HG03558 (cell line): ENCODE results near the gene SERPINE2.

Source experiments
- ATAC-seq: cut with Tn5 transposase; IDR thresholded peaks from one replicate; pipeline ENCODE4 v1.9.1; 2021; ENCODE audit warnings: moderate number of reproducible peaks; ENCODE audit not compliant: unreplicated experiment; ENCODE audit errors: extremely low read depth

SERPINE2 gene

GRCh38 chr2:224055101-224055500 lies 16.0 kb upstream of the SERPINE2 start:
- no peak for ATAC-seq

- no peak for ATAC-seq
These were observed 7.7 kb upstream of the SERPINE2 start for GRCh38 chr2:224046752-224047151.

DNA sequence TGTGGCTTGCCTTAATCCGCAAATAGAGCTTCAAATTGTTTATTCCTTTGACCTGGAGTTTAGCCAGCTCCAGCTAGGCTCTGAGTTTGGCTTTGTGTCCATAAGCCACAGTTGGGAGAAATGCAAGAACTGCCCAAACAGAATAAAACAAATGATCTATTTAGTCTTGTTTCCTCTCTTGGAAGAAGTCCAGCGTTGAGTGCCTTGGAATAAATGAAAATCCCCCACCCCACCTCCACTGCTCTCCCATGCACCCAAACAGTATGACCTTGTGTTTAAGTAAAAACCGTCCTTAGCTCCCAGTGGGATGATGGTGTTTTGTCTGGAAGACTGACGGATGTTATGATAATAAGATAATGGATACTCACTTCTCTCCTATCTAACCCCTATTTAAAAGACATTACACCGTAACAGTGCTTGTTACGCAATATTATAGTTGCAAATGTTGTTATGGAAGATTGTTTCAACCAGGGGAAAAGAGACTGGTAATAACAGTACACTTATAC lies 3.2 kb upstream of the SERPINE2 start:
- ATAC-seq, result no peak

DNA sequence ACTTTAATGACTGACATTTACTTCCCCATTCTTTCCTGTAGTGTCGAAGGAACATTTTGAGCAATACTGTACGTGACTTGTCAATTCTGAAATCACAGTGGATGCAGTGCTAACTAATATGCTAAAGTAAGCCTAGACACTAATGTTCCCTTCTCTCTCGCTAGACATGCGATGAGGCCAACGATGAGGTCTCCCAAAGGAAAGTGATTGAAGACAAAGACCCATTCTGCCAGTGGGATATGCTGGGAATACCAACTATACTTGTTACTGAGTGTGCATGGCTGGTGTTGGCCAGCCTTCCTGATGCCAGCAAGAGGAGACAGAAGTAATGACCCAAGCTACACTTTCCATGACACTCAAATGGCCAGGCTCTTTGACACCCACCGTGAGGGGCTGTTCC lies 2.5 kb upstream of the SERPINE2 start:
- no peak for ATAC-seq

DNA sequence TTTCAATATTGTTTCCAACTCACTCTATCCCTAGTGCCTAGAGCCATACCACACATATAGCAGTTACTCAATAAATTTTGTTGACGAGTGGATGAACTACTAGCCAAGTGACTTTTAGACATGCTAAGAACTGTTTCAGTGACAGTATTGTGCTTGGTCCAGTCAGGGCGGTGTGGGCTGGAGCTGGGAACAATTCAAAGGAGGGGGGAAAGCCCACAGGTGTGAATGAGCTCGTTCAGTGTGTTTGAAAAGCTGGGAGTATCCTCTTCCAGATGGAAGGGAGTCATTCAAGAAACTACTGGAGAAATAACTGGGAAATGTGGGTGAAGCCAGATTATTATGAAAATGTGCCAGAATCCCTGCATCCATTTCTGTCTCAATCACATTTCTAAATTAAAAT lies 1.7 kb upstream of the SERPINE2 start:
- ATAC-seq, result no peak

DNA sequence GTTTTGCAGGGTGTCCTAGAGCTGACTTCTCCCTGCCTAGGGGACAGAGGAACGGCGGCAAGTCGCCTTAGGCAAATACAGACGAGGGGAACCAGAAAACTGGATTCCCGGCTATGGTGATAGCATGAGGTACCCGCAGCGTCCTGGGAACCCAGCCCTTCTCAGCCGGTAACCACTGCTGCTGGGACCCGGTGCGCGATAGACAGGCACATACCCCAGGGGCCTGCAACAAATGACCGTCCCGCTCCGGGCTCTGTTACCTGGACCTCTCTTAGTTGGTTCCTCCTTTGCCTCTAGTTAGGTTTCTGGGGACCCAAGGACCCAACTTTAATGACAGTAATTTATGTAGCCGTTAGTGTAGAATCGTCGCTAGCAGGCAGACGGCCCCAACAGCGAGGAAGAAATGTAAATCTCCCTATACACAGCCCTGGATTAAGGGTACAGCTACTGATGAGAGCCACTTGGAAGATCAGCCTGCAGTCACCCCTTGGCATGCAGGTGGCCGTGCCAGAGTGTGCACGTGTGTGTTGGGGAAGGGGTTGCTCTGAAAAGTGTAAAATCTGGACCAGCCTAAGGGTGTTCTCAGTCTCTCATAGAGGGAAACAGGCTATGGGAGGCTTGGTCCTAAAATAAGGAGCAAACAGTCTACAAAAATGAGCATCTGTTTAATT lies 819 bp upstream of the SERPINE2 start:
- ATAC-seq, result no peak

DNA sequence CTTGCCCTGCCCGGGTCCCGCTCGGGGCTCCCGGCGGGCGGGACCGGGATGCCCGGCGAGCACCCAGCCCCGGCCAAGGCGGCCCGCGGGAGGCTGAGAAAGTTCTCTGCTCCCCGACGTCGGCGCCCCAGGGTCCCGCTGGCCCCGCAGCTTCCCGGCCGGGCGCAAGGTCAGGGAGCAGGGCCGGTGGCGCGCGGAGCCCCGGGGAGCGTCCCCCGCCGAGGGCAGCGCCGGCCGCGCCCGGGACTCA lies 331 bp downstream of the SERPINE2 start:
- no peak for ATAC-seq

DNA sequence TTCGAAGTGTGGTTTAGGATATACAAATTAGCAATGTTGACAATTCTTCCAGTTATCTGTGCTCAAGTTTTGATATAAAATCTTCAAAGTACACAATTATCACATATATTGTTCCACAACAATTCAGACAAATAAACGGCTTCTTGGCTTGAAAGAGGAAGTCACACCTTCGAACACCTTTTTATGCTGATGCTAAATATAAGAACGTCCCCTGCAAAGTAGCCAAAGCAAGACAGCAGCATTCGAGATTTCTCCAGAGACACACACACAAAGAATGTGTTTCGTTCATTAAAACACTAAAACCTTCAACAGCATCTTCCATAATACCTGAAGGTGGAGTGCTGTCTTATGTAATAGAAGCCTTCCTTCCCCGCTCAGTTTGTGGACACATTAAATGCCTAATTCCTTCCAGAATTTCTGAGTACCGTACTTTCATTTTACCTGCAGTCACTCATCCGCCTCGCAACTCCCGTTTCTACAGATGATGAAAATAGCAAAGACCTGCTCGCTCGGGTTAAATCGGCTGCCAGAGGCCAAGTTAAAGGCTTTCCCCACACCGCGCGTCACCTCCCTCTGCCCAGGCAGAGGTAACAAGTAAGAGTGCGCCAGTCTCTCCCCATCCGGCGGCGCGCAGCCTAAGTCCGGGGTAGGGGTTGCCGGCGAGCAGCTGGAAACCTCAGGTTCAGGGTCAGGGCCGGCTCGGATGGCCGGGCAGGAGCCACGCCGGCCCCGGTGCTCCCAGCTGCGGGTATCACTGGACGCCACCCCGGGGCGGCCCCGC lies 847 bp downstream of the SERPINE2 start:
- ATAC-seq, result no peak

GRCh38 chr2:224036731-224037361 lies 2.2 kb downstream of the SERPINE2 start:
- ATAC-seq, result no peak

GRCh38 chr2:224034017-224034416 lies 5.1 kb downstream of the SERPINE2 start:
- ATAC-seq, result no peak

DNA sequence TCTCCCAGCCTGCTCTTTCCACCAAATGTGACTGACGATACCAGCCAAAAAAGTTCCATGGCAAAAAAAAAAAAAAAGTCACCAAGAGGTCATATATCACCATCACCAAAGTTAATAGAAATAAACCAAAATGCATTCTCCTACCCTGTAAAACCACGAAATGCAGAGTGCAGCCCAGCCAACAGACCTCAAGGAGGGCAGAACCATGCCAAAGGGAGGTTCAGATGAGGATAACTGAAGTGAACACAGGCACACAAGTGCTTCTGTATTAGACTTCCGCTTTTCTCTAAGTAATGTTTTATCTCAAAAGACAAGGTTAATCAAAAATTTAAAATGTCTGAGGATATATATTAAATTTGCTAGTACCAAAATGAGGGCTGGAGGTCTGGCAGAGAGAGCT lies 5.5 kb downstream of the SERPINE2 start:
- no peak for ATAC-seq

DNA sequence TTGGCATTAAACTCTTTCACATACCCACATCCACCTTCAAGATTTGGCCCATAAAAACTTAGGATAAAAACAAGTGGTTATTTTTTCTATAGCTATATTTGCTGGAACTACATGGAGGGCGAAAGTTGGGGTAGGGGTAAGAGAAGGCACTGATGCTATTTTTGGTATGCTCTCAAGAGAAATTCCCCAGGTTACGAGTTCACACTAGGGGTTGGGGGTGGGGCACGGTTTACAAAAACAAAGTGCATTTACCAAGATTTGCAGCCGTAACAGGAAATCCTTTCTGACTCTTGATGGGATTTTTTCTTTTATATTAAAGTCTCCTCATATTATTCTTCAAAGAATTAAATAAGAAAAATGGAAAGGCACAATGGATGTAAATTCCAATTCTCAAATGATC lies 6.8 kb downstream of the SERPINE2 start:
- no peak for ATAC-seq

DNA sequence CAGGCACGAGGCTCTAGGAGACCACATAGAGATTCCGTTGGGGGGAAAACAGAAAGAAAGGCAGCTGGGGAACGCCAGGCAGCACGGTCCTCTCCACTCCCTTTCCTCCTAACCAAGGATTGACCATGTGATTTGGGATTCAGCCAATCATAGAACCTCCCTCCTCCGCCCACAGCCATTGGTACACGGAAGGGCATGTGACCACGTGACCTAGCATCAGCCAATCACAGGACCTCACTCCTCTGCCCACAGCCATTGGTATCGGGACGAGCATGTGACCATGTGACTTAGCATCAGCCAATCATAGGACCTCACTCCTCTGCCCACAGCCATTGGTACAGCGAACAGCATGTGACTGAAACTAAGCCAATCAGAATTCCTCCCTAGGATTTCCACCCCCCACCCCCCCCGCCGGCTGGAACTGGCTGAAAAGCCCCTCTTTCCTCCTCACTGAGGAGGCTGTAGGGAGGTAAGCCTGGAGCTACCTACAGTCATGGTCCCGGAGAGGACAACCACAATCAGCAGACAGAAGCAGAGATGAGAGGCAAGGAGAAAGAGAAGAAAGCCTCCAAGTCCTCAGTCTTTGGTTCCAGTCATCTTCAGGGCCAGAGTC lies 7.6 kb downstream of the SERPINE2 start:
- no peak for ATAC-seq

DNA sequence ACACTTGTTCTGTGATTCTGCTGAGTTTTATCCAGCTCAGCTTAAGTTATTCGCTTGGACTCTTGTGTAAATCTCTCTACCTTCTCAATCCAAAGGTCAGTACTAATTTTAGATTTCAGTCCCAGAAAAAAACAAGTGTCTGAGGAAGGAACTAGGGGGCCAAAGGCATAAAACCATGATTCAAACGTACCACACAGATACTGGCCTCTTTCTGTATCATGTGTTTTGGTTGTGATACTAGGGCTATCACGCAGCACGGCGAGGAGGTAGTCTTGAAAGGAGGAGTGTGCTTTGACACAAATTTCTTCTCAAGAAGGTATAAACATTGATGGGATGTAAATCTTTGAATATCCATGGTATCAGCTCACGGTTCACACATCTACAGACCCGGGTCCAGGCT lies 8.3 kb downstream of the SERPINE2 start:
- ATAC-seq, result no peak

GRCh38 chr2:224029876-224030275 lies 9.2 kb downstream of the SERPINE2 start:
- ATAC-seq, result no peak

DNA sequence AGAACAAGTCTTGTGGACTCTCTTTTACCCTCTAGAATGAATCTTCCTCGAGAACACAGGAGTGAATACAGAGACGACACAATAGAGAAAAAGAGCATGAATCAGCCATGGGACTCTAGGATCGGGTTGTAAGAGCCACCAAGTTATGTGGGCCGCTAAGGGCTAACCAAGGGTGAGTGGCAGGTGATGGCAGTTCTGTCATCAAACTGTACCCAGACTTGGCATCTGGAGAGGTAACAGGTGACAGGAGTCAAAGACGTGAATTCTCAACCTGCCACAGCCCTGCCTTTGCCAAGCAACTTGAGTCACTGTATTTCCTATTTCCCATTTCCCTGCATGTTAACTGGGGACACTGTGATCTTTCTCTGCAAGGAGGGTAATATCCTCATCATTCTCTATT lies 11.2 kb downstream of the SERPINE2 start:
- ATAC-seq, result no peak

GRCh38 chr2:224027070-224027469 lies 12.0 kb downstream of the SERPINE2 start:
- no peak for ATAC-seq

DNA sequence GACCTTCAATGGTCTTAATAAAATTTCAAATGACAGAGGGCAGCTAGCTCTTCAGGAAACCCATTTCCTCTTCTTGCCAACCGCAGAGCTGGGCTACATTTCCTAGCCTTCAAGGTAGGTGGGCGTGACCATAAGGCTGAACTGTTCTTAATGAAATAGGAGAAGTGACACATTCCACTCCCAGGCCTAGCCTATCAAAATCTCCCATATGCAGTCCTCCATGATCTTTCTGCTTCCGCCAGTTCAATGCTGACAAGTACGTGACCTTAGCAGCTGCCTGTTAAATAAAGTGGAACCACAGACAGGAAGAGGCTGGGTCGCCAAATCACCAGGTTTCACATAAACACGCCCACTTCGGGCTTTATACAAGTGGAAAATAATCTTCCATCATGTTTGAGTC lies 13.2 kb downstream of the SERPINE2 start:
- peak; percentile 88 for ATAC-seq

- ATAC-seq, result no peak
These were observed 14.8 kb downstream of the SERPINE2 start for GRCh38 chr2:224024270-224024669.

GRCh38 chr2:224023188-224023587 lies 15.9 kb downstream of the SERPINE2 start:
- ATAC-seq, result no peak

GRCh38 chr2:224022486-224022885 lies 16.6 kb downstream of the SERPINE2 start:
- ATAC-seq, result no peak
